Mesothelial cell of epicardium (in vitro differentiated cells): ENCODE data around the gene CDKAL1. TPM values are rescaled to one million over a fixed set of nuclear protein-coding genes. Genes with fewer than 3 reads are reported as not detected.
"Not testable (repeated sequence)": the region's sequence is repeated elsewhere in the genome, so short reads cannot be mapped to it uniquely, and the experiment has no call there.

Experiments
- DNase-seq, 2 experiments: peaks; one replicate each; pipeline ENCODE4 v3.0.0; 2021; ENCODE audit warnings: low spot score in 2 of 2; ENCODE audit not compliant: unreplicated experiment in 2 of 2
- H3K27ac Mint-ChIP-seq: 2 replicates; pipeline ENCODE4 v1.8.0; 2021; ENCODE audit warnings: mixed read lengths
- H3K27me3 Mint-ChIP-seq: 2 replicates; pipeline ENCODE4 v1.8.0; 2021; ENCODE audit warnings: low read depth, mixed read lengths
- H3K36me3 Mint-ChIP-seq: 2 replicates; pipeline ENCODE4 v1.8.0; 2021; ENCODE audit warnings: mixed read lengths
- H3K4me1 Mint-ChIP-seq: 2 replicates; pipeline ENCODE4 v1.8.0; 2021; ENCODE audit warnings: mixed read lengths
- H3K4me3 Mint-ChIP-seq: 2 replicates; pipeline ENCODE4 v1.8.0; 2021; ENCODE audit warnings: mild to moderate bottlenecking, moderate library complexity, mixed read lengths
- H3K9me3 Mint-ChIP-seq: 2 replicates; pipeline ENCODE4 v1.8.0; 2021; ENCODE audit warnings: mixed read lengths
- total RNA-seq: library from RNA; stranded (reverse); gene quantifications from 3 replicates; pipeline ENCODE4 v1.2.1, GENCODE V29; 2021
- TF ChIP-seq, protein P1 (sequence below): fragments of 200-600 bp; sonication (generic); IDR thresholded peaks from one replicate; pipeline ENCODE4 v1.5.0; 2021; ENCODE audit warnings: antibody characterized with exemption; ENCODE audit not compliant: unreplicated experiment

The CDKAL1 gene
- total RNA-seq, 1 donor from 2014 or later = 22.6 TPM

- Mint-ChIP-seq H3K27me3 (no peaks in the 10 kb centered on the region), H3K4me1 (peaks cover 16% of the 10 kb centered on the region), H3K36me3 (peaks cover 12% of the 10 kb centered on the region), H3K27ac (no peak overlapping the region), H3K4me3 (no peak overlapping the region), H3K9me3 (peaks cover 16% of the 10 kb centered on the region)
- TF ChIP-seq, protein P1, sequence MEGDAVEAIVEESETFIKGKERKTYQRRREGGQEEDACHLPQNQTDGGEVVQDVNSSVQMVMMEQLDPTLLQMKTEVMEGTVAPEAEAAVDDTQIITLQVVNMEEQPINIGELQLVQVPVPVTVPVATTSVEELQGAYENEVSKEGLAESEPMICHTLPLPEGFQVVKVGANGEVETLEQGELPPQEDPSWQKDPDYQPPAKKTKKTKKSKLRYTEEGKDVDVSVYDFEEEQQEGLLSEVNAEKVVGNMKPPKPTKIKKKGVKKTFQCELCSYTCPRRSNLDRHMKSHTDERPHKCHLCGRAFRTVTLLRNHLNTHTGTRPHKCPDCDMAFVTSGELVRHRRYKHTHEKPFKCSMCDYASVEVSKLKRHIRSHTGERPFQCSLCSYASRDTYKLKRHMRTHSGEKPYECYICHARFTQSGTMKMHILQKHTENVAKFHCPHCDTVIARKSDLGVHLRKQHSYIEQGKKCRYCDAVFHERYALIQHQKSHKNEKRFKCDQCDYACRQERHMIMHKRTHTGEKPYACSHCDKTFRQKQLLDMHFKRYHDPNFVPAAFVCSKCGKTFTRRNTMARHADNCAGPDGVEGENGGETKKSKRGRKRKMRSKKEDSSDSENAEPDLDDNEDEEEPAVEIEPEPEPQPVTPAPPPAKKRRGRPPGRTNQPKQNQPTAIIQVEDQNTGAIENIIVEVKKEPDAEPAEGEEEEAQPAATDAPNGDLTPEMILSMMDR = no peak
- DNase-seq = no peak
Measured at GRCh38 chr6:20608356-20608755, 74.1 kb downstream of the CDKAL1 start.

DNA sequence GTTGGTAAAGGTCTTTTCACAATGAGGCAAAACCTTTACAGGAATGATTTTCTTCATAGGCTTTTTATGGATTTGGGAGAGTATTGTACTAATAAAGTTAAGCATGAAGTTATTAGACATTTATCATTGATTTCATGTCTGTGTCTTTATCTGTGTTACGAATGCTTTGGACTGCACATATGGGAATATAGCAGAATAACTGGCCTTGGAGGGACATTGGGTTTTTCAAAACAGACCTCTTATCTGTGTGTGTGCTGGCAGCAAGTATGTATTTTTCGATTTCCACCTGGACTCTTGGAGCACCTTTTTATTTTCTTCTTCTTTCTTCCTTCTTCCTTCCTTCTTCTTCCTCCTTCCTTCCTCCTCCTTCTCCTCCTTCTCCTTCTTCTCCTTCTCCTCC is 74.6 kb downstream of the CDKAL1 start:
- Mint-ChIP-seq H3K27me3 (no peaks in the 10 kb centered on the region), H3K9me3 (peaks cover 14% of the 10 kb centered on the region), H3K27ac (no peak overlapping the region), H3K4me1 (peaks cover 17% of the 10 kb centered on the region), H3K36me3 (peaks cover 10% of the 10 kb centered on the region), H3K4me3 (no peak overlapping the region)
- no peak for DNase-seq
- TF ChIP-seq, protein P1 = no peak

DNA sequence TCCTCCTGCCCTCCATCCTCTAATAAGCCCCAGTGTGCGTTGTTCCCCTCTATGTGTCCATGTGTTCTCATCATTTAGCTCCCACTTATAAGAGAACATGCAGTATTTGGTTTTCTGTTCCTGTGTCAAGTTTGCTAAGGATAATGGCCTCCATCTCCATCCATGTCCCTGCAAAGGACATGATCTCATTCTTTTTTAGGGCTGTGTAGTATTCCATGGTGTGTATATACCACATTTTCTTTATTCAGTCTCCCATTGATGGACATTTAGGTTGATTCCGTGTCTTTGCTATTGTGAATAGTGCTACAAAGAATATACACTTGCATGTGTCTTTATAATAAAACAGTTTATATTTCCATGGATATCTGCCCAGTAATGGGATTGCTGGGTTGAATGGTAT is 75.7 kb downstream of the CDKAL1 start:
- Mint-ChIP-seq H3K9me3 (peaks cover 14% of the 10 kb centered on the region), H3K36me3 (peaks cover 10% of the 10 kb centered on the region), H3K4me1 (peaks cover 22% of the 10 kb centered on the region)
- H3K27me3 Mint-ChIP-seq, H3K27ac Mint-ChIP-seq, DNase-seq, H3K4me3 Mint-ChIP-seq: not testable (repeated sequence)

DNA sequence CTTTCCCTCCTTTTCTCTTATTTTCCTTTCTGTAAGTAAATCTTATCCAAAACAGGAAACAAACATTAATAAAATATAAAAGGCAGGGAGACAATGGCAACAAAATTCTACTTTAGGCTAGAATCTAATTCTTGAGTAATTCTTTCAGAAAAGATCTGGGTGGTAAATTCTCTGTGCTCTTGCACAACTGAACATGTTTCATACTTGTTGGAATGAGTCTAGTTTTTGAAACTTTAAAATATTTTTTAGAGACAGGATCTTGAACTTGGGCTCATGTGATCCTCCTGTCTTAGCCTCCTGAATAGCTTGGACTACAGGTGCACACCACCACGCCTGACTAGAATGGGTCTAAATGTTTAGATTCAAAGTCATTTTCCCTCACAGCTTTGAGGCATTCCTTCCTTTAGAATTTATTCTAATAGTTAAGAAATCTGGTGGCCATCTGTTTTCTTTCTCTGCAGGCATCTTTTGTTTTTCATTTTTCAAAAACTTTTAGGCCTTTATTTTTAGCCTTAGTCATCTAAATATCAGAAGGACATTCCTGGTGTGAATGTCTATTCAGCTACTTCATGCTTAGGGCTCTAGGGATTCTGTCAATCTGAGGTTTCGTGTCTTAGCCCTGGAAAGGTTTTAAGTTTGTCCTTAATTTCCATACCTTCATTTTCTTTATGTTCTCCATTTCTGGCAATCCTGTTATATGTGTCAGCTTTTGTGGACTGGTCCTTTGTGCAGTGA is 76.5 kb downstream of the CDKAL1 start:
- Mint-ChIP-seq H3K27me3 (no peaks in the 10 kb centered on the region), H3K27ac (no peak overlapping the region)

DNA sequence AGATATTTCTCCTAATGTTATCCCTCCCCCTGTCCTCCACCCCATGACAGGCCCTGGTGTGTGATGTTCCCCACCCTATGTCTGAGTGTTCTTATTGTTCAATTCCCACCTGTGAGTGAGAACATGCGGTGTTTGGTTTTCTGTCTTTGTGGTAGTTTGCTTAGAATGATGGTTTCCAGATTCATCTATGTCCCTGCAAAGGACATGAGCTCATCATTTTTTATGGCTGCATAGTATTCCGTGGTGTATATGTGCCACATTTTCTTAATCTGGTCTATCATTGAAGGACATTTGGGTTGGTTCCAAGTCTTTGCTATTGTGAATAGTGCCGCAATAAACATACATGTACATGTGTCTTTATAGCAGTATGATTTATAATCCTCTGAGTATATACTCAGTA is 83.3 kb downstream of the CDKAL1 start:
- not testable (repeated sequence) for H3K27ac Mint-ChIP-seq, H3K4me3 Mint-ChIP-seq, H3K27me3 Mint-ChIP-seq, H3K9me3 Mint-ChIP-seq, DNase-seq, H3K36me3 Mint-ChIP-seq
- peaks cover 27% of the 10 kb centered on the region for H3K4me1 Mint-ChIP-seq

More for the DNA sequence above, 76.5 kb downstream of the CDKAL1 start:
- Mint-ChIP-seq H3K36me3 (peaks cover 10% of the 10 kb centered on the region), H3K9me3 (peaks cover 14% of the 10 kb centered on the region), H3K4me1 (peaks cover 20% of the 10 kb centered on the region), H3K4me3 (no peak overlapping the region)
- TF ChIP-seq, protein P1 = no peak
- DNase-seq = no peak

DNA sequence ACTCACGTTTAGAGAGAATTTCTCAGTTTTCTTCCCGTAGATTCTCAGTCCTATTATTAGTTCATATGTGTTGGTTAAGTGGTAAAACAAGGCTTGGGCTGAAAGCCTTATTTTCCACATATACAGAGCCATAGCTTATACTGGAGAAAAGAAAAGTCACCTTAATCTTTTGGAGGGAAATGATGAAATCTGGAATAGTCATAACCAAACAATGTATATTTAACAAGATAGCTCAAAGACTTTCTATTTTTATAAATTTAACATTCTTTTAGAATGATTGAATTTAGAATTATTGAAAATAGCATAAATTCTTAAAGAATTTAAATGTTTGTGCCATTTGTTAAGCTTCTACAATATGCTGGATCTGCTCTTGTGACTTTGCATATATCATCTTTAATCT is 85.8 kb downstream of the CDKAL1 start:
- TF ChIP-seq, protein P1 = no peak

More for the DNA sequence above, 85.8 kb downstream of the CDKAL1 start:
- H3K36me3 Mint-ChIP-seq = peaks cover 2% of the 10 kb centered on the region
- no peaks in the 10 kb centered on the region for H3K9me3 Mint-ChIP-seq
- H3K4me1 Mint-ChIP-seq = peaks cover 41% of the 10 kb centered on the region
- H3K4me3 Mint-ChIP-seq = no peak overlapping the region
- DNase-seq = no peak
- no peak overlapping the region for H3K27ac Mint-ChIP-seq
- H3K27me3 Mint-ChIP-seq = no peaks in the 10 kb centered on the region
